A549 (cell line): ENCODE measurements around the gene TOX2. TPM values are rescaled to one million over a fixed set of nuclear protein-coding genes. Genes with fewer than 3 reads are reported as not detected.

ENCODE experiments used
- ATAC-seq, 2 experiments: fragments of 200-7000 bp in 1 of 2; fragments of >200 bp in 1 of 2; cut with Nextera tagmentation in 1 of 2; cut with Tn5 transposase in 1 of 2; 3 replicates each; pipeline versions ENCODE4 v1.8.0 to v1.9.1; 2018 to 2020; ENCODE audit warnings: mild to moderate bottlenecking in 1 of 2, moderate library complexity in 1 of 2
- CTCF ChIA-PET: fragments of 300-600 bp; sonication (Branson Sonifier 250); formaldehyde crosslinking; extraction: SDS; loops from one replicate; lab custom pipeline; 2021; ENCODE audit warnings: antibody characterized with exemption, inconsistent platforms; lab: Yijun Ruan, JAX
- POLR2A ChIA-PET: fragments of 350-600 bp; formaldehyde crosslinking; extraction: SDS; loops from one replicate; lab custom pipeline; 2021; ENCODE audit warnings: antibody characterized with exemption, inconsistent platforms; lab: Yijun Ruan, JAX
- DNase-seq, 2 experiments: peaks; one replicate each; pipeline versions ENCODE4 v3.0.0 to v3.0.0-alpha.2; 2011 to 2016; ENCODE audit warnings: low read depth in 1 of 2, low spot score in 1 of 2
- FAIRE-seq: peaks from 2 replicates; lab custom pipeline; 2011; peaks lifted over from hg19 to GRCh38; lab: Jason Lieb, UNC
- H3K27ac ChIP-seq, 2 experiments: fragments of >200 bp; sonication (Bioruptor Twin); formaldehyde crosslinking; 3 replicates each; pipeline ENCODE4 v1.5.1; 2016 to 2017
- H3K4me1 ChIP-seq: fragments of >200 bp; sonication (Bioruptor Twin); formaldehyde crosslinking; 3 replicates; pipeline ENCODE4 v1.6.1; 2016
- H3K4me2 ChIP-seq: fragments of >200 bp; sonication (Bioruptor Twin); formaldehyde crosslinking; 3 replicates; pipeline ENCODE4 v1.6.1; 2016
- H3K4me3 ChIP-seq: fragments of >200 bp; sonication (Bioruptor Twin); formaldehyde crosslinking; 3 replicates; pipeline ENCODE4 v1.5.1; 2016
- H3K9me3 ChIP-seq: fragments of >200 bp; sonication (Bioruptor Twin); formaldehyde crosslinking; 3 replicates; pipeline ENCODE4 v1.6.1; 2016
- BHLHE40 ChIP-seq: IDR thresholded peaks from 2 replicates; pipeline ENCODE4 v1.6.1; 2012; ENCODE audit warnings: low read depth, low read length, inconsistent platforms
- CBX2 ChIP-seq: fragments of 200-600 bp; sonication (generic); IDR thresholded peaks from 2 replicates; pipeline ENCODE4 v1.6.1; 2016; ENCODE audit warnings: low read depth, mild to moderate bottlenecking, borderline replicate concordance
- CBX8 ChIP-seq: fragments of 200-600 bp; sonication (generic); IDR thresholded peaks from 2 replicates; pipeline ENCODE4 v1.6.1; 2016
- EHMT2 ChIP-seq: fragments of 200-600 bp; sonication (generic); IDR thresholded peaks from 2 replicates; pipeline ENCODE4 v1.6.1; 2016; ENCODE audit warnings: antibody characterized with exemption, low read depth, mild to moderate bottlenecking, moderate library complexity
- ESRRA ChIP-seq: fragments of 150-350 bp; IDR thresholded peaks from 2 replicates; pipeline ENCODE4 v1.6.1; 2014; ENCODE audit warnings: mild to moderate bottlenecking, low read length, borderline replicate concordance
- HDAC2 ChIP-seq: fragments of 200-600 bp; sonication (generic); IDR thresholded peaks from 2 replicates; pipeline ENCODE4 v1.6.1; 2016
- HOXA7 ChIP-seq: fragments of 250-450 bp; sonication (Bioruptor Pico); IDR thresholded peaks from 2 replicates; pipeline ENCODE4 v1.5.0; 2020; ENCODE audit warnings: mild to moderate bottlenecking, moderate library complexity
- KDM5A ChIP-seq: fragments of 200-600 bp; sonication (generic); IDR thresholded peaks from 2 replicates; pipeline ENCODE4 v1.6.1; 2016; ENCODE audit warnings: antibody characterized with exemption, mild to moderate bottlenecking
- MAFK ChIP-seq: fragments of 450-650 bp; IDR thresholded peaks from 2 replicates; pipeline ENCODE4 v1.6.1; 2014; ENCODE audit not compliant: partially characterized antibody
- MAZ ChIP-seq: fragments of 150-350 bp; IDR thresholded peaks from 2 replicates; pipeline ENCODE4 v1.6.1; 2014; ENCODE audit warnings: antibody characterized with exemption, low read depth, low read length, borderline replicate concordance
- RAD21 ChIP-seq, 2 experiments: fragments of >200 bp in 1 of 2; sonication (Bioruptor Twin) in 1 of 2; formaldehyde crosslinking in 1 of 2; IDR thresholded peaks in 1 of 2; conservative IDR thresholded peaks in 1 of 2; 2 replicates in 1 of 2; 3 replicates in 1 of 2; pipeline ENCODE4 v1.6.1; 2012 to 2018; ENCODE audit warnings: inconsistent platforms in 1 of 2
- RCOR1 ChIP-seq: fragments of 150-350 bp; IDR thresholded peaks from 2 replicates; pipeline ENCODE4 v1.6.1; 2014; ENCODE audit warnings: antibody characterized with exemption, low read length, low read depth
- SMC3 ChIP-seq: fragments of >200 bp; sonication (Bioruptor Twin); formaldehyde crosslinking; IDR thresholded peaks from 3 replicates; pipeline ENCODE4 v1.6.1; 2018; ENCODE audit warnings: inconsistent platforms
- ZSCAN20 ChIP-seq: fragments of 250-450 bp; sonication (Bioruptor Pico); IDR thresholded peaks from 2 replicates; pipeline ENCODE4 v1.8.0; 2022; ENCODE audit warnings: mild to moderate bottlenecking, moderate library complexity
- WGBS: methylation state at CpG from one replicate; pipeline ENCODE4 v1.1.6; 2017; ENCODE audit errors: missing lambda C conversion rate; 5-methylcytosine and 5-hydroxymethylcytosine counted together
- polyA plus RNA-seq, 4 experiments: library from polyadenylated mRNA; depleted of rRNA in 3 of 4; stranded (reverse); fragments of >200 nt; fragmentation: RNase III in 1 of 4; extraction: RNeasy Plus Mini Kit Qiagen cat#74134 plus additional on column Dnase treatment in 1 of 4; gene quantifications; 2 replicates in 3 of 4; 3 replicates in 1 of 4; pipeline ENCODE4 v1.2.3, GENCODE V29; 2011 to 2017
- TF ChIP-seq, protein P1 (sequence below): fragments of >200 bp; sonication (Bioruptor Twin); formaldehyde crosslinking; IDR thresholded peaks from 3 replicates; pipeline ENCODE4 v1.5.1; 2016

Gene TOX2
- polyA plus RNA-seq, 2 of the 4 experiments (the other 2 are of a cell fraction), result 2.5 to 5.3 TPM

- H3K9me3 ChIP-seq, result no peaks in the 10 kb centered on the region
- no peak for TF ChIP-seq KDM5A
- no peak for TF ChIP-seq SMC3
- TF ChIP-seq CBX2, result no peak
- no peak for TF ChIP-seq ZSCAN20 (CRISPR knock-in tag)
- no peak for TF ChIP-seq MAZ
- TF ChIP-seq HDAC2, result no peak
- no peak for TF ChIP-seq HOXA7 (CRISPR knock-in tag)
- TF ChIP-seq RCOR1, result no peak
- ChIA-PET POLR2A (no interaction called here), CTCF (interaction anchor here (1.2 to 1.8 kb wide), 4 partner anchors 12 to 175 kb away, joined by 3 to 5 read pairs (median 4); no protein-coding TSS in a partner anchor)
- H3K4me1 ChIP-seq, result peaks cover 25% of the 10 kb centered on the region
- no peak overlapping the region for H3K4me3 ChIP-seq
- no peak for FAIRE-seq
- 61% methylated on average over 10 of the region's 10 CpGs for WGBS
- no peak for ATAC-seq
- H3K4me2 ChIP-seq, result peak overlapping the region; percentile 27
- H3K27ac ChIP-seq, result peak overlapping the region in 1 of 2 experiments; percentile 69; a peak in 3 of 6 replicates
- DNase-seq, result no peak
Measured at GRCh38 chr20:43925215-43925614, 10.6 kb downstream of the TOX2 start.

DNA sequence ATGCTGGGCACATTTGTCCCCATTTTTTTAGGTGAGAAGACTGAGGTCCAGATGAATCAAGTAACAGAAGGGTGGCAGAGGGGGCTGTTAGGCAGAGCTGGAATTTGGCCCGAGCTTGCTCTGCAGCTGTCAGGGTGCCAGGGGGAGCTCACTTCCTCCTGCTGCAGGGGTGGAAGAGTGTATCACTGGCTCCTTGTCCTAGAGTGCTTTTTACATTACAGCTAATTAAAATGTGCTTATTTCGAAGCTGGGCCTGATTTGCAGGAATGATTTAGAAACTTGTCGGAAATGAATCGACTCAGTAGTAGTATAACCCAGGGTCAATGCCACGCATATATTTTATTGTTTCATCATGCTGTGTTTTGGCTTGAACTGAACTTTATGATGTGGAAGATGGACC is 11.1 kb downstream of the TOX2 start:
- H3K27ac ChIP-seq, result peak overlapping the region in 1 of 2 experiments; percentile 69; a peak in 3 of 6 replicates
- FAIRE-seq (no peak), ATAC-seq (peak in 1 of 2 experiments; percentile 67; a peak in 3 of 6 replicates), DNase-seq (no peak)
- peak overlapping the region; percentile 27 for H3K4me2 ChIP-seq
- TF ChIP-seq BHLHE40 (no peak), RAD21 (conservative IDR thresholded peaks at IDR 0.05 in 1 of 2, IDR thresholded peaks at IDR 0.05 in 1 of 2) (peak; percentile 16 to 24; a peak in 2 of 5 replicates)
- TF ChIP-seq, protein P1, sequence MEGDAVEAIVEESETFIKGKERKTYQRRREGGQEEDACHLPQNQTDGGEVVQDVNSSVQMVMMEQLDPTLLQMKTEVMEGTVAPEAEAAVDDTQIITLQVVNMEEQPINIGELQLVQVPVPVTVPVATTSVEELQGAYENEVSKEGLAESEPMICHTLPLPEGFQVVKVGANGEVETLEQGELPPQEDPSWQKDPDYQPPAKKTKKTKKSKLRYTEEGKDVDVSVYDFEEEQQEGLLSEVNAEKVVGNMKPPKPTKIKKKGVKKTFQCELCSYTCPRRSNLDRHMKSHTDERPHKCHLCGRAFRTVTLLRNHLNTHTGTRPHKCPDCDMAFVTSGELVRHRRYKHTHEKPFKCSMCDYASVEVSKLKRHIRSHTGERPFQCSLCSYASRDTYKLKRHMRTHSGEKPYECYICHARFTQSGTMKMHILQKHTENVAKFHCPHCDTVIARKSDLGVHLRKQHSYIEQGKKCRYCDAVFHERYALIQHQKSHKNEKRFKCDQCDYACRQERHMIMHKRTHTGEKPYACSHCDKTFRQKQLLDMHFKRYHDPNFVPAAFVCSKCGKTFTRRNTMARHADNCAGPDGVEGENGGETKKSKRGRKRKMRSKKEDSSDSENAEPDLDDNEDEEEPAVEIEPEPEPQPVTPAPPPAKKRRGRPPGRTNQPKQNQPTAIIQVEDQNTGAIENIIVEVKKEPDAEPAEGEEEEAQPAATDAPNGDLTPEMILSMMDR, result 0 out of 3 replicates have a peak, but pooled peaks have one; percentile 7
- 54% methylated on average over 5 of the region's 5 CpGs for WGBS
- peaks cover 19% of the 10 kb centered on the region for H3K4me1 ChIP-seq
- ChIA-PET POLR2A (no interaction called here), CTCF (interaction anchor here (1.2 to 1.8 kb wide), 4 partner anchors 11 to 176 kb away, joined by 3 to 5 read pairs (median 4); no protein-coding TSS in a partner anchor)
- no peak overlapping the region for H3K4me3 ChIP-seq
- no peaks in the 10 kb centered on the region for H3K9me3 ChIP-seq

DNA sequence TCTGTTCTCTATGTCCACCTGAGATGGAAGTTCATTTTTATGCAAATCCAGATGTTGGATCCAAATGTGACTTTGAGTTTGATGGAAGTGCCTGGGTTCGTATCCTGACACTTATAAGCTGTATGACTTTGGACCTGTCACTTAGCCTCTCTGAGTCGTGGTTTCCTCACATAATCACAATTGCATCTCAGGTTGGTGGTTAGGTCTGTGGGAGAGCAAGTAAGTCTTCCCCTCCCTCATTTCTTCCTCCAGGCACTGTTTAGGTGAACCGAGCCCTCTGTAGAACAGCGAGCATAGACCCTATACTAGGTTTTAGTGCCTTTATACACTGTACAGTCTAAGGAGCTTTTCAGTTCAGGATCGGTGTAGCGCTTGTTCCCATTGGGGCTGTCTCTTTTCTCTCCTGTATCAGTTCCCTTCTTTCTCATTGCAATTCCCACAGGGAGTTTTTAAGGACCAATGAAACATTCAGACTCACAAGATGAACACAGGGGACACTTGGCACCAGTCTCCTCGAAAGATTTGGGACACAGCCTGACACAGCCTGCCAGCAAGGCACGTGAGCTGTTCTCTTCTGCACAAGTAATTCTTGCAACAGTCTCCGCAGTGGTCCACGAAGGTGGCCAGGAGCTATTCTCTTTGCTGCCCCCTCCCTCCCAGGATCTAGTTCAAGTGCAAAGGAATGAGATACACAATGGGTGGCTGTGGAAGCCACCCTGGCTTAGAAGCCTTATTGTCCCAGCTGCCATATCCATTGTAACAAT is 11.8 kb downstream of the TOX2 start:
- ChIA-PET POLR2A (no interaction called here), CTCF (interaction anchor here (1.2 to 1.8 kb wide), 4 partner anchors 11 to 176 kb away, joined by 3 to 5 read pairs (median 4); no protein-coding TSS in a partner anchor)
- ATAC-seq, result no peak
- peak overlapping the region; percentile 27 for H3K4me2 ChIP-seq
- no peak overlapping the region for H3K4me3 ChIP-seq
- H3K4me1 ChIP-seq, result peaks cover 18% of the 10 kb centered on the region
- H3K27ac ChIP-seq, result peak overlapping the region in 1 of 2 experiments; percentile 69; a peak in 2 of 6 replicates
- 78% methylated on average over 10 of the region's 10 CpGs for WGBS
- DNase-seq, result no peak
- no peak for FAIRE-seq
- no peaks in the 10 kb centered on the region for H3K9me3 ChIP-seq
- TF ChIP-seq CBX2 (no peak), ESRRA (no peak)
- TF ChIP-seq, all 56 proteins: peak for 0

GRCh38 chr20:43931976-43932375 is 17.3 kb downstream of the TOX2 start:
- ATAC-seq (no peak), DNase-seq (no peak), FAIRE-seq (no peak)
- 88% methylated on average over 2 of the region's 2 CpGs for WGBS
- CTCF ChIA-PET, result no interaction called here
- TF ChIP-seq SMC3 (no peak), MAFK (peak; percentile 95), CBX8 (no peak), CBX2 (no peak), ZSCAN20 (CRISPR knock-in tag) (no peak), EHMT2 (no peak)
- Histone ChIP-seq H3K4me2 (no peak overlapping the region), H3K4me3 (no peak overlapping the region), H3K9me3 (no peaks in the 10 kb centered on the region), H3K27ac (no peak overlapping the region), H3K4me1 (0 out of 3 replicates have a peak, but pooled peaks cover 6% of the 10 kb centered on the region)
- POLR2A ChIA-PET, result no interaction called here
